ENCODE results near the gene TOB1.
A peak's percentile ranks its signal among the peaks of the same experiment; 100 is the strongest.
"Not testable (repeated sequence)": the region's sequence is repeated elsewhere in the genome, so short reads cannot be mapped to it uniquely, and the experiment has no call there.

TOB1 gene

DNA sequence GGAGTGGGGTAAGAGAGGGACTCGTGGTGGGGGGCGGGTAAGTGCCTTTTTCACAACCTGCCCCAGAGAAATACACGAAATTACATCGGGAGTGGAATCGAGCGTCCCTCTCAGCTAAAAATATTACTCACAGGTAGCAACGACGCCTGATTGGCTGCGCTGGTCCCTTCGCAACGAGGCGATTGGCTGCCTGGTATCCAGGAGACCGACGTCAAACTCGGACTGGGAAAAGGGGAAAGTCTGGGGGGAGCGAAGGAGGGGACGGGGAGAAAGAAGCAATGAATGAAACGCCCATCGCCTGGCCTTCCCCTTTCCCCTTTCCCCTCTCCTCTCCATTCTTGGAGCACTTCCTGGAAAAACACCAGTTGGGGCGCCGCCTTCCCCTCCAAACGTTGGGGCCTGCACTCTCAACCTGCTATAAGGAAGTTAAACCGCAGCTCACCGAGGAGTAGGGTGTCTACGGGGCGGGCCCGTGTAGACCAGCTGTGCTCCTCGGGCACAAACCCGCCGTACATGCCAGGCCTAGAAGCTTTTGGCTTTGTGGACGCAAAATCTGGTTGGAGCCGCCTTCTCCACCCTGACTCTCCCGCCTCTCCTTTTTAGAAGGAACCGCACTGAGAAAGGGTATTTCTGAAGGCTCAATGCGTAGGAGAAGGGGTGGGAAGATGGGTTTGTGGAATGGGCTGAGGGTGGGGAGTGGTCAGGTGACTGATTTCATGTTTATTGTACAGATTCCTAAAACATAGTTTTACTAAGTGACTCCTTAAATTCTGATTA is 1.4 kb upstream of the TOB1 start:
- peak; percentile 90 for DNase-seq

DNA sequence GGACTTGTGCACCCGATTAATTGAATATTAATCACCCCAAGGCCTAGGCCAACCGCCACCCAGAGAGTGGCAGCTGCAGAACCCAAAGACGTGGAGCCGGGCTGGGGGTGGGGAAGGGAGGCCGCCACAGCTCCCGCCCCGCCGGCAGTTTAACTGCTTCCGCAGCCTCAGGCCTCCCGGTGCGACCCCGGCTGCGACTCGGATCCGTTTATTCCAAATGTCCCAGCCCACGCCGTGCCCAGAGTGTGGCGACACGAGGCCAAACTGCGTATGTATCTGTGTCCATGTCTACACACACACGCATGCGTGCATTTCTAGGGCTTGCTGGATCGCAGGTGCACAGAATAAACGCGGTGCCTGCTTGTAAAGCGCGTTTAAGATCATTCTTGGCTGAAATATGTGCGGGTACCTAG is 802 bp upstream of the TOB1 start:
- peak in 1 of 2 donors; percentile 72 for DNase-seq

DNA sequence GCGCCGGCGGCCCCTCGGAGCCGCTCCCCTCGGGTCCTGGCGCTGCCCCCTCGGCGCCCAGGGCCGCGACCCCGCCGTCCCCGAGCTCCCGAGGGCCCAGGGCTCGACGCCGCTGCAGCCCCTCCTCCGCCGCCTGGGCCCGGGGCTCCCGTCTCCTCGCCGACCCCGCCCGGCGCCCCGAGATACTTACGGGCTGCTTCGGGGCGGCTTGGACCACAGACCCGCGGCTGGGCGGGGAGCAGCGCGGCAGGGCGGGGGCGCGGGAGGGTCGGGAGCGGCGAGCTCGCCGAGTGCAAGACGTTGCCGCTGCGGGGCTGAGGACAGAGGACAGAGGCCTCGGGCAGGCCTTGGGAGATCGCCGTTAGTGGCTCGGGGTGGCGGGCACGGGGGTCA is 290 bp downstream of the TOB1 start:
- no peak for DNase-seq

DNA sequence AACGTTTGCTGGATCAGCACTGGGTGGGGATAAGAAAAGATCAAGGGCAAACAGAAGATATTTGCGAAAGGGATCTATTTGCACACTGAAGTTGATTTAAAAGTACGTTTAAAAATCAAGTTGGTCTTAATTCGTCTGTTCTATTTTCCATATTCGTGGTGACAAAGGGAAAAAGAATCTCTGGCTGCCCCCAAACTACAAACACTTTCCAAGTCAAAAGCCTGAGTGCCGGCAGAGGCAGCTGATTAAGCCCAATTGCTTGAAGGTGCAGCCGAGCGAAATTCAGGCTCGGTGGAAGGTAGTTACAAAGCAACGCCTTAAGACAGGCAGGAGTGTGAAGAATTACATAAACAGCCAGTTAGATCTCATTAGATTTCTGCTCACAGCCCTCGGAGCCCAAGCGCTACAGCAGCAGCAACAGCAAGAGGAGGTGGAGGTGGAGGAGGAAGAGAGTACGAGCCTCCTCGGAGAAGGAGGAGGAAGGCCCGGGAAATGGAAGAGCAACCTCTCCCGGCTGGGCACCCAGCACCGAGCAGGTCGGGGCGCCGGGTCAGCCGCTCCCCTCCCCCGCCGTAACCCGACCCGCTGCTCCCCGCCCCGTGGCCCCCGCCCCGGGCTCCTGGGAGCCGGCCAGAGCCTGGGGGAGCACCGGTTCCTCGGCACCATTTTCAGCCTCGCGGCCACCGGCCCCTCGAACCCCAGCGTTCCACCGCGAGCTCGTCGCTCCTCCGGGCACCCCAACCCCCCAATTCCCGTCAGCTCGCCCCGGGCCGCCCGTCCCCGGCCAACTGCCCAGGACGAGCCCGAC is 890 bp downstream of the TOB1 start:
- peak; percentile 53 to 60 for DNase-seq

DNA sequence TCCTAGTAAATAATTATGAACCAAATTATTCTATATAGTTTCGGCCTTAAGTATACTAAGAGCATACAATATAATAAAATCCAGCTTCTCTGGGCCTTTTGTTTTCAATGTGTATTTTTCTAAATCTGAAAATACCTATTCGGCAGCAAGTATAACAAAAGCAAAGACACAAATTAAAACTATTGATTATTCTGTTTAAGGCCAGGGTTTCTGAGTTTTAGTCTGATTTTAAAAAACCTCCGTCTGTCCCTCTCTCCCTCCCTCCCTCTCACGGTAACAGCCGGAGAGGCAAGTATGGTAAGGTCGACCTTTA is 1.5 kb downstream of the TOB1 start:
- DNase-seq, result no peak

DNA sequence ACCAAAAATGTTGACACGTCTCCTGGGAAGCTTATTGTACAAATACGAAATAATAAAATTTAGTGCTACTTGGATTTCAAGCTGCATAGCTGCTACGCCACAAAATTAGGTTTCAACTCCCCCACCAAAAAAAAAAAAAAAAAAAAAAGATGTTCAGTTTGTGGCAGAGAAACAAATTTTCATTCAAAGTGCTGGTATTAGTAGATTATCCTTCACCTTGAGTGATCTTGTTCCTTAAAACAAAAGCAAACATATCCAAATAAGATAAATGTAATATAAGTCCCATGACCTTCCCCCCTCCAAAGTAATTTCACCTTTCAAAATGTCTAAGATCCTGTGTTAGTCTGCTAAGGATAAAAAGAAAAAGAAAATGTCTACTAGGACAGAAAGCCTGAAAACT is 2.2 kb downstream of the TOB1 start:
- no peak for DNase-seq

DNA sequence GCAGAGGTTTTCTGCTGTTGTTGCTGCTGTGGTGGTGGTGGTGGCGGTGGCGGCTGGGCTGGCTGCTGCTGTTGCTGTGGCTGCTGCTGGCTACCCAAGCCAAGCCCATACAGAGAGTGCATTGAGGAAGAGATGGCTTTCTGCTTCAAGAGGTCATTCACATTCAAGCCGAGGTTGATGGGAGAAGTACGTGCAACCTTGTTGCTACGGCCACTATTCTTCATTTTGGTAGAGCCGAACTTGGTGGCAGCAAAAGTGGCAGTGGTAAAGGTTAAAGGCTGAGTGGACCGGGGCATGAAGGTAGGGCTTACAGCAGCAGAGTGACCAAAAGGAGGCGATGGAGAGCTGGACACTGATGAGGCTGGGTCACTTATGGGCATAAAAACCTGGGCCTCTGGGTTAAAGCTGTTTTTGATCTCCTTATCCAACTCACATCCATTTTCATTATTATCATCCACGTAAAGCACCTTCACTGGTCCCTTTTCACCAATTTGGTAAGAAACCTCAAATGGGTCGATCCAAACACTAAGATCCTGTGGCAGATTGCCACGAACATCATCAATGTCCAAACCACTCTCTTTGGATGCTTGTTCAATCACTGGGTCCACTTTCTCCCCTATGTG is 2.8 kb downstream of the TOB1 start:
- DNase-seq, result peak; percentile 44 to 46

DNA sequence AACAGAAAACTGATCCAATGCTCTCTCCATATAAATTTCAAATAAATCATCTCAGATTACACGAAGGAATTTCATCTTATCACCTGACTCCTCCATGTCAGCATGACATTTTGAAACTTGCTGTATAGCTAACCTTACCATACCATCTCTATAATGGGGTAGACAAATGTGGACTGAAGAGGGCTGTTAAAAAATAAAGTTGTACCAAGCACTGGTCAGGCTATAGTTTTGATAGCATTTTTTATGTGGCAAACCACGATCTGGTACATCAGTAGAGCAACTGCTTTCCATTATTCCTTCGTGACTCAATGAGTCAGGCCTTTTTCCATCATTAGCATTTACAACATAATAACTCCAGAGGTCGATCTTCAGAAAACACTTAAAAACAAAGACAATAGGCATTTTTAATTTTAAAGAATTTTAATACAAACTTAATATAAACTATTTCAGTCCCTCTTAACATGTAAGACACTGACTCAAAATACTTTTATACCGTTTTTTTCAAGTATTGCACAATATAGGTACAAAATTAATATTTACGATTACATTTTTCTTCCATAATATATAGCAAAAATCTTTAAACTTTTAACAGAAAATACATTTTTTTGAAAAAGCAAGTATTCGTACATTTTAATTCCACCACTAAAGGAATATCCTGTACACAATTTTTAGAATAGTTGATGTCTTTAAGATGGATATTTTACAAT is 4.2 kb downstream of the TOB1 start:
- no peak for DNase-seq

DNA sequence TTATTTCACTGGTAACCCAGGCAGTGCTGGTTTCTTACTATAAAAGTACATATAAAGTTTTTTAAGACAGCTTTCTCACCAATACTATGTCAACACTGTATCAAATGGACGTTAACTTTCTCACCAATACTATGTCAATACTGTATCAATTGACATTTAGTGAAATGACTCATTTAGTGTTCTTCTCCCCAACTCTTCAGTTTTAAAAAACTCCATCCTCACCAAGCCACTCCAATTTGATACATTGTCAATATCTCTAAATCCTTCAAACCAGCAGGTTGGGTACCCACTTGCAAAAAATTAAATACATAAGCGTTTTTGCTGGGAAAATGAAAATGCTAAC is 4.8 kb downstream of the TOB1 start:
- no peak for DNase-seq

DNA sequence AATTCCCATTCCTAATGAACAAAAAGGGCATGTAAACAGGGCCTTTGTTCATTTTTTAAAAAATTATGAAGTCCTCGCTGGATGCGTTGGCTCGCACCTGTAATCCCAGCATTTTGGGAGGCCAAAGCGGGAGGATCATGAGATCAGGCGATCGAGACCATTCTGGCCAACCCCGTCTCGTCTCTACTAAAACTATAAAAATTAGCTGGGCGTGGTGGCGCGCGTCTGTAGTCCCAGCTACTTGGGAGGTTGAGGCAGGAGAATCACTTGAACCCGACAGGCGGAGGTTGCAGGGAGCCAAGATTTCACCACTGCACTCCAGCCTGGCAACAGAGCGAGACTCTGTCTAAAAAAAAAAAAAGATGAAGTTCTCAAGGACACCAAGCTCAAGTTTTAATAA is 6.4 kb downstream of the TOB1 start:
- DNase-seq, result not testable (repeated sequence)

DNA sequence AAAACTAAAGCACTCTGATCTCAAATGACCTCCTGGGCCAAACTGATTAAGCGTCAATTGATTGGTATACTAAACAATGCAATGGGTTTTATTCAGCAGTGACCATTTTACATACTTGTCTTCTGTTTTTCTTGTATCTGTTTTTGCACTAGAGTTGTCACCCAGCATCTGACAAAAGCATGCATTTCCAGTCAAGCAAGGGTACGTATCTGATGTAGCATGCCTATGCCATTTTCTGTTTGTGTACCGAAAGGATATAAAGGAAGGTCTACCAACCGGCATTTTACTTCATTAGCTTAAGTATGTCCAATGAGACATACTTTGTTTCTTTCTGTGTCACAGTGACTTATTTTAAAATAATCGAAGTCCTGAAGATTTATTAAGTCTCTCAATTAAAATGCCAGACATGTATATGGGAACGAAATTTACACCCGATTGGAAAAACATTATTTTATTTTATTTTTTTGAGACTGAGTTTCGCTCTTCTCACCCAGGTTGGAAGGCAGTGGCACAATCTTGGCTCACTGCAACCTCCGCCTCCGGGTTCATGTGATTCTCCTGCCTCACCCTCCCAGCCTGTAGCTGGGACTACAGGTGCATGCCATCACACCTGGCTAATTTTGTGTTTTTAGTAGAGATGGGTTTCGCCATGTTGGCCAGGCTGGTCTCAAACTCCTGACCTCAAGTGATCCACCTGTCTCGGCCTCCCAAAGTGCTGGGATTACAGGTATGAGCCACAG is 7.5 kb downstream of the TOB1 start:
- no peak for DNase-seq

DNA sequence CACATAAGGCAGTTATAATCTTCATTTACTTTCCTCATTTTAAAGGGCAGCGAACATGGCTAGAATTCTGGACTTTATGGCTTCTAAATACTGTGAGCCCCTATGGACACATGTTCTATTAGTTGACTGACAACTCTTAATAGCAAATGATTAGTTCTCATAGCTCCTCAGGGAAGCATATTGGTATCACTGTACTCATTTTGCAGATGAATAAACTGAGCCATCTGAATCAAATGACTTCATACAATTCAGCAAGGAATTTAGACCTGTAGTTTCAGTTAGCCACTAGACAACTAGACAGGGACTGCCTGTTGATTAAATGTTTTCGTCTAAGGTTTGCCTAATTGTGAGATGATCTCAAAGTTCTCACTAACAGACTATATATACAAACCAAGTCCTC is 9.7 kb downstream of the TOB1 start:
- DNase-seq, result no peak

DNA sequence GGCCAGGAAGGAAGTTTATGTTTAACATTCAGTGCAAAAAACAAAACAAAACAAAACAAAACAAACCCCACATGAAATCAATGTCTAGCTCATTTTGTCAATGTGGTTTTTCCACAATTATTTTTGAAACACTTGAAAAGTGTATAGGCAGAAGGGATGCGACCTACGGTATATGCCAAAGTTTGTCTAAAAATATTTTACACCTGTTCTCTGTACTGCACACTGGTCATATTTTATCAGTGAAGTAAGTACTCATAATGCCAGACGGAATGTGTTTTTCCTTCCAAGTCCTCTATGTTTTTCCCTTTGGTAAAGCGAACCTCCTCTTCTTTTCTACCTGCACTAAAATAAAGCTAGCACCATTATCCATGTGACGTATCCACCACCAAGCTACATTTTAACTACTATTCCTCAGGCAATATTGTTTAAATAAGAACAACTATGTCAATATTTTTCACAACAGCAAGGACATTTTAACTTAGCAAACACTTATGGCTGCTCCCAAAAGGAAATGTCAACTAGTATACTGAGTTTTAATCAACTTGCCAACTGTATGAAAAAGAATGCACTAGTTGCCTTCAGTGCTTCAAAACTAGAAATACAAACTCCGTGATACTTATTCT is 10.3 kb downstream of the TOB1 start:
- DNase-seq, result no peak

DNA sequence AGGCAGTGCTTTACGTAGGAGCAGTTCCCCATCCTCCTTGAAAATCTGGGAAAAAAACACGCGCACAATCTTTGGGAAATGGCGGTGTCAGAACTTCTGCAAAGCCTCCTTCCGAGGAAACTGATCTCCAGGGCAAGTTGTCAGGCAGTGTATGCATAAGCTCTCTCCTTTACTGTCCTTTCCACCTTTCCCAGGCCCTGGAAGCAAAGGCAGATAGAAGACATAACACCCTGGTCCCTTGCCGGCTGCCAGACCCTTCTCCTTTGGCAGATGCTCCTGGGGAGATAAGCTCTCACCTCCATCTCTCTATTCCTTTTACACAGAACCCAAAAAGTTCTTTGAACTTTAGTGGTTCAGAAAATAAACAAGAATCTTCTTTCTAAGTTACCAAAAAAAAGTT is 12.4 kb downstream of the TOB1 start:
- DNase-seq, result no peak

DNA sequence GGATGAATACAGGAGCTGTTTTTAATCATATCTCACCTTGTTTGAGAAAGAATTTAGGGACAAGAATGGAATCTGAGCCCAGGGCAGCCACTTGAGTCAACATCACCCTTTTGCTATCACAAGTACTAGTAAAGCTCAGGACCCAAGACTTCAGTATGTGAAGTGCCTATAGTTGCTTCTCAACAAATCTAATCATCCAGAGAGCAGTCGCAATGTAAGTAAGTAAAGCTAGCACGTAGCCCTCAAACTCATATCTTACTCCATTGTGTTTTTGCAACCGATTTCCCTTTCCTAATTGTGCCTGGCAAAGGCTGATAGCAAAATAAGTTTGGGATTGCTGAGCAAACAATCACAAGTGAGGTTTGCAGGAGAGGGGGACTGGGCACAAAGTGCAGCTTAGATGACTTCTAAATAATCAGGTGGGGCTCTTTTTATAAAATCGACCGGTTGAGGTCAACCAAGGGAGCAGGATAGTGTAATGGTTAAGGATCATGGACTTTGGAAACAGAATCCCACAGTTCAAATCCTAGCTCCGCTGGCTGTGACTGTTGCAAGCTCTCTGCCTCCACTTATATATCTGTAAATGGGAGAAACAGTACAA is 13.0 kb downstream of the TOB1 start:
- no peak for DNase-seq

DNA sequence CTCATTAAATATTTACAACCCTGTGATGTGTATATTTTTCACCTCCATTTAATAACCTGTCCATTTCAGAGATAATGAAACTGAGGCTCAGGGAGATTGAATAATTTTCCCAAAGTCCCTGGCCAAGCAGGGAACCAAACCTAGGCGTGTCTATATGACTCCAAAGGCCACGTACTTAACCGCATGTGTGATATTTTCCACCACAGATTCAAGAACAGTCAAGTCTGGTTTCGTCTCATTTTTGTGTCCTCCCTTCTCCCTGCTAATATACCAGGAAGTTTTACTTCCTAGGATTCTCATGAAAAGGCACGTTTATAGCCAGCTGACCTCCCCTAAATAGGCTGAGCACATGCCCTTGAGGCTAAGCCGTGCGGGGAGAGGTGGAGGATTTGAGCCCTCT is 15.5 kb downstream of the TOB1 start:
- DNase-seq, result no peak

DNA sequence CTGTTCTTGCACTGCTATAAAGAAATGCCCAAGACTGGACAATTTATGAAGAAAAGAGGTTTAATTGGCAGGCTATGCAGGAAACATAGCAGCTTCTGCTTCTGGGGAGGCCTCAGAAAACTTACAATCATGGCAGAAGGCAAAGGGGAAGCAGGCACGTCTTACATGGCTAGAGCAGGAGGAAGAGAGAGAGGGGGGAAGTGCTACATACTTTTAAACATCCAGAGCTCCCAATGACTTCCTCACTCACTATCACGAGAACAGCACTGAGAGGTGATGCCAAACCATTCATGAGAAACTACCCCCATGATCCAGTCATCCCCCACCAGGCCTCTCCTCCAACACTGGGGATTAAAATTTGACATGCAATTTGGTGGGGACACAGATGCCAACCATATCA is 17.4 kb downstream of the TOB1 start:
- DNase-seq, result no peak

DNA sequence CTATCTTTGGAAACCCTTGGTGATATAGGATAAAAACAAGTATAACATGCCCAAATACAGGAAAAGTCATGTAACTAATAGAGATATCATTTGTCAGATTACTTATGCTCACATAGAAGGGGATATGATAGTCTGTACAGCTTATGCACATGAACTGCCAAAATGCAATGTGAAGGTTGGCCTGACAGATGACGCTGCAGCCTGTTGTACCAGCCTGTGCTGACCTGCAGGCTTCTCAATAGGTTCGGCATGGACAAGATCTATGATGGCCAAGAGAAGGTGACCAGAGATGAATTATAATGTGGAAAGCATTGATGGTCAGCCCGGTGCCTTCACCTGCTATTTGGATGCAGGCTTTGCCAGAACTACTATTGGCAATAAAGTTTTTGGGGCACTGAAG is 18.1 kb downstream of the TOB1 start:
- DNase-seq, result no peak

DNA sequence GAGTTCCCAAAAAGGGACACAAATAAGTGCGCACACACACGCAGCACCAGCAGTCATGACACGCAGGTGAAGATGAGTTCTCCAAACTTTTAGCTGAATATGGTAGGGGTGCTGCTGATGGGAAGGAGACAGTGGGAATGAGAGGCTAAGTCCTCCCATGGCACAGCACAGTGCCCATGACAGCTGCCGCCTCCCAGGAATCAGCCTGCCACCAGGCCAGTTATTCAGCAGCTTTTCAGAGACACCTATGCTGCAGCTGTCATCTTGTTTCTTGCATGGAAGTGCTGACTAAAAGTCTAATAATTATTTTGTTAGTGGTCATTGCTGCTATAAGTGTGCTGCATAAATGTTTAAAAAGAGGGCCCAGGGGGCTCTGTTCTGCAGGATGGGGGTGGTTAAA is 18.6 kb downstream of the TOB1 start:
- no peak for DNase-seq

DNA sequence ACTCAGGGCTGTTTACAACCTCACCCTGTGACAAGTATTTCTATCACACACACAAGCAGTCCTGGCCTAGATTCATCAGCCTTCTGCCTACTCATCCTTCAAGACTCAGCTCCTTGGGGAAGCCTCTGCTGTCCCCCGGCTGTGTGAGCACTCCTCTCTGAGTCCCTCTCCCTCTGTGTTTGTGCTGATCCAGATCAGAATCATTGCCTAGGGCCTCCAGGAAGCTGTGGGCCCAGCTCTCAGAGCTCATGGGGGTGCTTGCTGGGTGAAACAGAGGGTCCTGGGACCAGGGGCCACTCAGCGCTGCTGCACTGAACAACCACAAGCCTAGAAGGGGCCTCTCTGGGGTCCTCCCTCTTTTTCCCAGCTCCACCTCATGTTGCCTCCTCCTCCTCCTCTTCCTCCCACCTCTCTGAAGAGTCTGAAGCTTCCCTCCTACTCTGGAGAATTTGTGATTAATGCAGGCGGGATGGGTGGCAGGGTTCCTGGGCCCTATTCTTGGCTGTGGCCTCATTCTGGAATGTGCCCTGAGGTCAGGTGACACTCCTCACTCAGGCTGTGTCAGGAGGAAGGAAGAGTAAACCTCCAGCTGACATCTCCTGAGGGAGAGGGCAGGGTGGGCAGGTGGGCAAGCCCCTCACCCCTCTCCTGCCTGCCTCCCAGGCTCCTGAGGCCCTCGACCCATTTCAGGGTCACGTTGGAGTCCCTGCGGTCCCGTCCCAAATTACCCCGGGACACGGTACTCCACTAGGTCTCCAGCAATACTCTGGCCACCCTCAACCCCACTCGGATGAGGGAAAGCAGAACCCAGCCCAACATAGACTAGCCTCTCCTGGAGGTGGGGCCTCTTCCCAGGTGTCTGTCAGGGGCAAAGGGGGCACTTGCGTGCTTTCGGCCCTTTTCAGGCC is 20.7 kb downstream of the TOB1 start:
- DNase-seq, result no peak

DNA sequence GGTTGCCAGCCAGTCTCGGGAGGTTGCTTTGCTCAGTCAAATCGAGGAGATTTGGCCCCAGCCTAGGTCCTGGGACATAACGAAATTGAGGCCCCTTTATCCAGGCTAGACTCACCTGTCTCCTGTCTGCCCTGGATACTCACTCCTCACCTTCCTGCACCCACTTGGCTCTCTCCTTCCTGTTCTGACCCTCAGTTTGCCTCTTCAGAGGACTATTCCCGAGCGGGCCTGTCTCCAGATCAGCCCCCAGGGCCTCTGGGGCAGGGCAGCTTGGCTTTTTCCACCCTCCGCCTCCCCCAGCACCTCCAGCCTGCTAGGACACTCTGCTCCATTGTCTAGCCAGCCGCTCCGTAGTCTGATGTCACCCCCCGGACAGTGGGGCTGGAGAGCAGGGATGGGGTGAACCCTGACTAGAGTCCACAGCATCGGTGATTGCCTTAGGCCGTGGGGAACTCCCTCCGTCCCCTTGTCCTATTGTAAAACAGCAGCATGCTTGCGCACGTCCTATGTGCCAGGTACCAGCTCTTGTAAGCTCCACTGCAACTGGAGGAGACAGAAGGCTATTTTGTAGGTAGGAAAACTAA is 21.9 kb downstream of the TOB1 start:
- DNase-seq, result no peak
